Aortic smooth muscle cell (primary cell): ENCODE results near the gene CSGALNACT2. TPM values are rescaled to one million over a fixed set of nuclear protein-coding genes. Genes with fewer than 3 reads are reported as not detected.

Experiments used
- total RNA-seq: library from RNA; depleted of rRNA; stranded (reverse); fragments of >200 nt; gene quantifications from 2 replicates; pipeline ENCODE4 v1.2.3, GENCODE V29; 2014

Gene CSGALNACT2, protein sequence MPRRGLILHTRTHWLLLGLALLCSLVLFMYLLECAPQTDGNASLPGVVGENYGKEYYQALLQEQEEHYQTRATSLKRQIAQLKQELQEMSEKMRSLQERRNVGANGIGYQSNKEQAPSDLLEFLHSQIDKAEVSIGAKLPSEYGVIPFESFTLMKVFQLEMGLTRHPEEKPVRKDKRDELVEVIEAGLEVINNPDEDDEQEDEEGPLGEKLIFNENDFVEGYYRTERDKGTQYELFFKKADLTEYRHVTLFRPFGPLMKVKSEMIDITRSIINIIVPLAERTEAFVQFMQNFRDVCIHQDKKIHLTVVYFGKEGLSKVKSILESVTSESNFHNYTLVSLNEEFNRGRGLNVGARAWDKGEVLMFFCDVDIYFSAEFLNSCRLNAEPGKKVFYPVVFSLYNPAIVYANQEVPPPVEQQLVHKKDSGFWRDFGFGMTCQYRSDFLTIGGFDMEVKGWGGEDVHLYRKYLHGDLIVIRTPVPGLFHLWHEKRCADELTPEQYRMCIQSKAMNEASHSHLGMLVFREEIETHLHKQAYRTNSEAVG
- 31.1 and 34.9 TPM in 2 replicates for total RNA-seq

DNA sequence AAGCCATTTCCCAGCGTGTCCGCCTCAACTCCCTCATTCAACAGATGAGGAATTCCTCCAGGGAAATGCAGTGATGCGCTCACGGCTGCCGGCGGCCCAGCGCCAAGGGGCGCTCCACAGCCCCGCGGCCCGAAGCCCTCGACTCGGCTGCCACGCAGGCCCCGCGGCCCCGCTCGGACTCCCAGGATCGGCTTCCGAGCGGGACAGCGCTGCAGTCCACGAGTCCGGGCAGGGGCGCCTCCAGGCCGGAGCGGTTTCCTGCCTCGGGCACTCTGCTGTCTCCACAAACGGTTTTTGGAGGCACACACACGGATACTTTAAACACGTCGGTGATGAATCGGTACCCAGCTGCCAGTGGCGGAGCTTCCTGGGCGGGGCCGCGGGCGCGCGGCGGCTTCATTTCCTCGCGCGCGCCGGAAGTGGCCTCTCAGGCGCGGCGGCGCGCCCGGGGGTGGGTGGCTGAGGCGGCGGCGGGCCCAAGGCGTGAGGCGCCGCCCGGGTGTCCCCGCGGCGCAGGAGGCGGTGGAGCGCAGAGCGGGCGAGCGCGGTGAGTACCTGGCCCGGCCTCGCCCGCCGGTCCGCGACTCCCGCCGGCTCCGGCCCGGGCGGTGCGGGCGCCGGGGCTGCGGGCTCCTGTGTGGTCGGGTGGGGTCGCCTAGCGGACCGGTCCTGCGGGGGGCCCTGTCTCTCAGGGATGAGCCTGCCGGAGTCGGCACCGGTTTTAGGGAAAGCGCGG, at the start of gene CSGALNACT2:
TSS of gene CSGALNACT2 (plus strand) at position 425 of the 736 bp plus-strand sequence. CDS start 16,705 bp downstream, outside the sequence.

Other genes starting within 250 kb of the CSGALNACT2 start
- gene RET, start 61.4 kb upstream of the CSGALNACT2 start, total RNA-seq, result 0.13 TPM in 1 of 2 replicates, not detected in the other
- 0.40 and 0.50 TPM in 2 replicates for gene RASGEF1A, start 128.6 kb downstream of the CSGALNACT2 start, total RNA-seq
- gene FXYD4, start 233.2 kb downstream of the CSGALNACT2 start, total RNA-seq, result not detected in 2 replicates